Osteocyte (in vitro differentiated cells): Measurements from ENCODE around the gene MPRIP. TPM values are rescaled to one million over a fixed set of nuclear protein-coding genes. Genes with fewer than 3 reads are reported as not detected.

Source experiments
- DNase-seq: peaks from one replicate; pipeline ENCODE4 v3.0.0; 2021; ENCODE audit warnings: mixed read lengths; ENCODE audit not compliant: unreplicated experiment; ENCODE audit errors: extremely low spot score
- H3K27ac Mint-ChIP-seq: one replicate; pipeline ENCODE4 v1.8.0; 2021; ENCODE audit warnings: mild to moderate bottlenecking, mixed read lengths; ENCODE audit not compliant: unreplicated experiment
- H3K27me3 Mint-ChIP-seq: one replicate; pipeline ENCODE4 v1.8.0; 2021; ENCODE audit warnings: mixed read lengths; ENCODE audit not compliant: unreplicated experiment
- H3K36me3 Mint-ChIP-seq: one replicate; pipeline ENCODE4 v1.8.0; 2021; ENCODE audit warnings: mixed read lengths; ENCODE audit not compliant: unreplicated experiment
- H3K4me1 Mint-ChIP-seq: one replicate; pipeline ENCODE4 v1.8.0; 2021; ENCODE audit warnings: mixed read lengths; ENCODE audit not compliant: unreplicated experiment
- H3K4me3 Mint-ChIP-seq: one replicate; pipeline ENCODE4 v1.8.0; 2021; ENCODE audit warnings: mild to moderate bottlenecking, moderate library complexity, mixed read lengths; ENCODE audit not compliant: unreplicated experiment
- H3K9me3 Mint-ChIP-seq: one replicate; pipeline ENCODE4 v1.8.0; 2021; ENCODE audit warnings: mixed read lengths; ENCODE audit not compliant: unreplicated experiment
- total RNA-seq: library from RNA; stranded (reverse); gene quantifications from 2 replicates; pipeline ENCODE4 v1.2.1, GENCODE V29; 2021
- TF ChIP-seq, protein P1 (sequence below): fragments of 200-600 bp; sonication (generic); IDR thresholded peaks from 2 replicates; pipeline ENCODE4 v1.5.0; 2021; ENCODE audit warnings: antibody characterized with exemption, mild to moderate bottlenecking, moderate library complexity

The MPRIP gene
- total RNA-seq, 1 donor from 2014 or later, result 206 TPM

DNA sequence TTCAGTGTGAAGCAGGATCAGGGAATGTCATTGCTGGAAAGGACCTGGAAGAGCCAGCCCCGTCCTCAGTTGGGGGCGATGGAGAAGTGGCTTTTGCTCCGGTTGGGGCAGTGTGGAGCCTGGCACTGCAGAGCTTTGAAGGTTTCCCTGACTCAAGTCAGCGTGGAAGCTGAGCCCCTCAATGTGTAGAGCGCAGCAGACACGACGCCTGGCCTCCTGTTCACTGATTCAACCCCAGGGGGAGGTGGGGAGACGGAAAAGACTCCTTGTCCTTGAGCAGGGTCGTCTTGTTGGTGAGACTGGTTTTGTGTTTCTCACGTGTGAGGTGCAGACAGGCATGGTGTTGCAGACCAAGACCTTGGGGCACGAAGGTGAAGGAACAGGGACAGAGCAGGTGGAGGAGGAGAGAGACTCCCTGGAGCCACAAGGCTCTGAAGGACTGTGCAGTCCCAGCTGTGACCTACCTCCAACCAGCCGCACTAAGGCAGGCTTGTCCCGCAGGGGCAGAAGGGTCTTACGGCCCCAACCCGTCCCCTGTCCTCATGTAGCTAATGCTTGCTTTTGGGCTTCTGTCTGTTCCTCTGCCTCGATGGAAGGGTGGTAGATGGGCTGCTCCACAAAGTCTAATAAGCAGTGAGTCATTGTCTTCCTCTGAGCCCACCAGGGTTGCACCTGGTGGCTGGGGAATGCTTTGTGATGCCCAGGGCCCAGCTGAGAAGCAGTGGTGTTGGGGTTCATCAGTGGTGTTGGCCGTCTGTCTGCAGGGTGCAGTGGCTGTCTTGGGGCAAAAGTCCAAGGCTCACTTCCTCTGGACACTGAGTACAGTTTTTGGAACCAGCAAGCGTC is 47.8 kb downstream of the MPRIP start:
- no peak for DNase-seq
- Mint-ChIP-seq H3K27me3 (no peaks in the 10 kb centered on the region), H3K9me3 (no peaks in the 10 kb centered on the region), H3K4me1 (peaks cover 35% of the 10 kb centered on the region), H3K36me3 (peaks cover 13% of the 10 kb centered on the region), H3K27ac (no peak overlapping the region), H3K4me3 (no peak overlapping the region)
- TF ChIP-seq, protein P1, sequence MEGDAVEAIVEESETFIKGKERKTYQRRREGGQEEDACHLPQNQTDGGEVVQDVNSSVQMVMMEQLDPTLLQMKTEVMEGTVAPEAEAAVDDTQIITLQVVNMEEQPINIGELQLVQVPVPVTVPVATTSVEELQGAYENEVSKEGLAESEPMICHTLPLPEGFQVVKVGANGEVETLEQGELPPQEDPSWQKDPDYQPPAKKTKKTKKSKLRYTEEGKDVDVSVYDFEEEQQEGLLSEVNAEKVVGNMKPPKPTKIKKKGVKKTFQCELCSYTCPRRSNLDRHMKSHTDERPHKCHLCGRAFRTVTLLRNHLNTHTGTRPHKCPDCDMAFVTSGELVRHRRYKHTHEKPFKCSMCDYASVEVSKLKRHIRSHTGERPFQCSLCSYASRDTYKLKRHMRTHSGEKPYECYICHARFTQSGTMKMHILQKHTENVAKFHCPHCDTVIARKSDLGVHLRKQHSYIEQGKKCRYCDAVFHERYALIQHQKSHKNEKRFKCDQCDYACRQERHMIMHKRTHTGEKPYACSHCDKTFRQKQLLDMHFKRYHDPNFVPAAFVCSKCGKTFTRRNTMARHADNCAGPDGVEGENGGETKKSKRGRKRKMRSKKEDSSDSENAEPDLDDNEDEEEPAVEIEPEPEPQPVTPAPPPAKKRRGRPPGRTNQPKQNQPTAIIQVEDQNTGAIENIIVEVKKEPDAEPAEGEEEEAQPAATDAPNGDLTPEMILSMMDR, result no peak

DNA sequence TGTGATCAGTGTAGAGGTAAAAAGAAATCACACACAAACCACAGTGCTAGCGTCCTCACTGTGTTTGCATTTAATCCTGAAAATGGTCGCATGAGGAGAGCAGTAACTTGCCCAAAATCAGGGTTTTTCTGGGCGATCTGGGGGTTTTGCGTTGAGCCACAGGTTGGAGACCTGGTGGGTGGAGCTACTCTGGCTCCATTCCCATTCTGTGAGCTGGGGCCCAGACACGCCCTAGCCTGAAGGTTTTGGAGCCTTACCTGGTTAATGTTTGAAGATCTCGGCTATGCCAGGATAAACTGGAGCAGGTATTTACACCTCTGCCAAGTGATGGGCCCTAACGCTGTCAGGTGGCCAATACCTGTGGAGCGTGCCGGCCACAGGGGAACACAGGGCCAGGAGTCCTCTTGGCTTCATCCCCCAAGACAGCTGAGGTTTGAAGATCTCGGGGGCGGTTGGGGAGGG is 48.4 kb downstream of the MPRIP start:
- no peaks in the 10 kb centered on the region for H3K27me3 Mint-ChIP-seq
- H3K27ac Mint-ChIP-seq, result no peak overlapping the region
- DNase-seq, result no peak
- peaks cover 13% of the 10 kb centered on the region for H3K36me3 Mint-ChIP-seq
- H3K9me3 Mint-ChIP-seq, result no peaks in the 10 kb centered on the region
- TF ChIP-seq, protein P1, result no peak
- no peak overlapping the region for H3K4me3 Mint-ChIP-seq
- peaks cover 39% of the 10 kb centered on the region for H3K4me1 Mint-ChIP-seq

DNA sequence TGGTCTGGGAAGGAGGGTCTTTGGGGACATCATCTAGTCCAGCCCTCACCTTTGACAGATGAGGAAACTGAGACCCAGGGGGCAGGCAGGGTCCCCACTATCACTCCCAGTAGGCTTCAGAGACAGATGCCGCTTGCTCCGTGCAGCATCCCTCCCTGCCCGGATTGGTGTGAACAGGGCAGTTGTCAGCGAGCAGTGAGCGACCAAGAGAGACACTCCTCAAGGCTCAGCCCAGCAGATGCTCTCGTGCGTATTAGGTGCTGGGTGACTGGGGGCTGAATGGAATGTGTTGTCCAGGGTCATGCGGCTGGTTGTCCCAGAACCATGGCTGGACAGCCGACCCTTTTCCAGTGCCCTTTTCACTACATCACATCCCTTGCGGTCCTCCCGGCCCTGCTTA is 49.0 kb downstream of the MPRIP start:
- TF ChIP-seq, protein P1, result no peak
- no peak for DNase-seq
- Mint-ChIP-seq H3K27ac (no peak overlapping the region), H3K27me3 (no peaks in the 10 kb centered on the region), H3K36me3 (peaks cover 13% of the 10 kb centered on the region), H3K4me1 (peaks cover 44% of the 10 kb centered on the region), H3K9me3 (no peaks in the 10 kb centered on the region), H3K4me3 (no peak overlapping the region)

DNA sequence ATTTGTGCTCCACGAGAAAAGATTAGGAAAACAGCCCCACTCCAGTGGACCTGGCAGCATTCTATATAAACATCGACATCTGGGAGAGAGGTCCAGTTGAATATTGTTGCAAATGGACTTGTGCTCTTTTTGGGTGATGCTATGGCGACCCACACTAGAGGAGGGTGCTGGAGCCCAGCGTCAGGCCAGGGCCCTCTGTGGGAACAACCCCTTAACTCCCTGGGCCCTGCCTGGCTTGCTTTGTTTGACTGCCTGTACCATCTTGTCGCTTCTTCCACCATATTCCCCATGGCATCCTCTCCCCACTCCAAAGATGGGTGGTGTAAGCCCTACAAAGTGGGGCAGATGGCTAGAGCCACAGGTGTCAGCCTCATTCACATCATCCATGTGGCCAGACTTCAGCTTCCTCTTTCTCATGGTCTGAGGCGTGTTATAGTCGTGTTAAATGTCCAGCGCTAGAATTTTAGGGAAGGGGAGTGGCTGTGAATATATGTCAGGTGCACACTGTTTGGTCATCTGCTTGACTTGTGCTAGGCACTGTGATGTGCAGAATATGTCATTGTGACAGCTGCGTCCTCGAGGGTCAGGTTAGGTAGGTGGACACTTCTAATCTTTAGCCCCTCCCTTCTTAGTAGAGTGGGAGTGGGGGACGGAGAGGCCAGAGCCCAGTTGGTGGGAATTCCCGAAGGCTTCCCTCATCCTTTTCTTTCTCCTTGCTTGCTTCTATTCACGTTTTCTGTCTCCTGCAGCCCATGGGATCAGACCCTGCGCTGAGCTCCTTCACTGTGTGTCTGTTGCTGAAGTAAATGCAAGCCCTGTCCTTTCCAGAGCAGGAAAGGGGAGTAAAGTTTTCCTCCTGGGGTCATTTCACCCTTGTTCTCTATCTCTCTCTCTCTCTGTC is 49.8 kb downstream of the MPRIP start:
- Mint-ChIP-seq H3K4me3 (no peak overlapping the region), H3K27ac (no peak overlapping the region), H3K9me3 (no peaks in the 10 kb centered on the region), H3K4me1 (peaks cover 49% of the 10 kb centered on the region), H3K36me3 (peaks cover 16% of the 10 kb centered on the region), H3K27me3 (no peaks in the 10 kb centered on the region)
- no peak for DNase-seq
- TF ChIP-seq, protein P1, result no peak

DNA sequence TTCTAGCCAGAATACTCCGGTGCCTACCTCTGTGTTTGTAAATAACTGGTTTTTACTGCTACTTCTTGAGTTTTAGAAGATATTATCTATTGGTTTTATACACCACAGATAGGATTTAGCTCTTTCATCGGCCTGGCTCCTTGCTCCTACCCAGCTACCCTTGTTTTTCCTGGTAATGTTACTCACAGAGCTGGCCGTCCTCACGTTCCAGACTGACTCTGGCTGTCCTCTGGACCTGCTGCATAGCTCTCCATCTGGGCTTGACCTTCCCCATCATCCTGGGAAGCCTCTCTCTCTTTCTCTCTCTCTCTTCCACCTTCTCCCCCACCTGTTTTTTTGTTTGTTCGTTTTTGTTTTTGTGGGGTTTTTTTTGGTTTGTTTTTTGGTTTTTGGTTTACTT is 51.5 kb downstream of the MPRIP start:
- H3K4me1 Mint-ChIP-seq, result peaks cover 60% of the 10 kb centered on the region
- H3K4me3 Mint-ChIP-seq, result no peak overlapping the region
- H3K36me3 Mint-ChIP-seq, result peaks cover 14% of the 10 kb centered on the region
- H3K27ac Mint-ChIP-seq, result peak overlapping the region; percentile 58
- no peaks in the 10 kb centered on the region for H3K9me3 Mint-ChIP-seq
- DNase-seq, result no peak
- H3K27me3 Mint-ChIP-seq, result no peaks in the 10 kb centered on the region
- TF ChIP-seq, protein P1, result no peak
